ENCODE data around the gene WNT5B.

The WNT5B gene

DNA sequence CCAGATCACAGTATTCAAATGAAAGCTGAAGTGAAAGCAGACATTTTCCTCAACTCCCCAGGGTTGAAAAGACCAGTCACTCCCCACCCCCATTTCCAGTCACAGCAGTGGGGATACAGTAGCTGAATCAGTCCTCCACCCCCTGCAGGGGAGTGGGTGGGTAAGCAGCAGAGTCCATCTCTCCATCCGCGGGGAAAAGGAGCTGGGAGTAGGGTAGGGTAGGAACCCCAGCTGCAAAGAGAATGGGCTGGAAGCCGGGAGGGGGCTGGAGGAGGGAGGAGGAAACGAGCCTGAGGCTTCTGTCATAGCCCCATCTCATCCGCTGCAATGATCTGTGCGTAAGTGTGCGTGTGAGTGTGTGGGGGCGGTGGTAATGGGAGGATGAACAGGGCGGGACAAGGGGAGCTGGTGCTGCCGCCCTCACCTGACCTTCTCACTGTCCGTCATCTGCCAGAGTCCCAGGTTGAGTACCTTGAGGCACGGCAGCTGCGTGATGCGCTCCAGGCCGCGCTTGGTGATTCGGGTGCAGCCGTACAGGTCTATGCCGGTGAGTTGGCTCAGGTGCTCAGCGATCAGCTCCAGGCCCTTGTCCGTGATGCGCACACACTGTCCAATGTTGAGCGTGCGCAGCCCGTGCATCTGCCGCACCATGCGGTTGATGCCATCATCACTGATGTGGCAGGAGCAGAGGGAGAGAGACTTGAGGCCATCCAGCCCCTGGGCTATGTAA lies 36.4 kb upstream of the WNT5B start:
- no peak for DNase-seq
- Histone ChIP-seq H3K4me3 (ENCODE audit: low read depth, low read length) (peak overlapping the region; percentile 34), H3K9me3 (ENCODE audit: insufficient read depth, low read depth, low read length) (no peaks in the 10 kb centered on the region), H4K8ac (ENCODE audit: low read depth, low read length) (no peak overlapping the region), H3K23ac (ENCODE audit: low read length) (no peak overlapping the region), H3K79me1 (ENCODE audit: low read length) (peaks cover 7% of the 10 kb centered on the region), H3K9ac (ENCODE audit: low read length) (no peak overlapping the region), H2AFZ (ENCODE audit: insufficient read depth, low read length, poor library complexity) (no peak overlapping the region), H2BK120ac (ENCODE audit: insufficient read depth, low read length, poor library complexity) (no peak overlapping the region), H2AK5ac (ENCODE audit: low read length) (no peak overlapping the region), H3K79me2 (ENCODE audit: control insufficient read depth, insufficient read depth, low read length, poor library complexity) (peaks cover 3% of the 10 kb centered on the region), H3K27me3 (ENCODE audit: insufficient read depth, low read length) (no peaks in the 10 kb centered on the region), H3K4ac (ENCODE audit: low read depth, low read length) (peak overlapping the region; percentile 22), H2BK12ac (ENCODE audit: low read length) (no peak overlapping the region), H4K91ac (ENCODE audit: low read depth, low read length) (no peak overlapping the region), H3K4me1 (ENCODE audit: control insufficient read depth in 1 of 2, insufficient read depth in 2 of 2, low read length in 2 of 2) (peaks cover 15 to 26% of the 10 kb centered on the region in 2 experiments), H3K14ac (ENCODE audit: low read length) (no peak overlapping the region), H3K27ac (ENCODE audit: low read depth, low read length) (no peak overlapping the region), H3K18ac (ENCODE audit: low read length) (no peak overlapping the region), H4K12ac (ENCODE audit: low read depth, low read length) (no peak overlapping the region), H3K36me3 (ENCODE audit: control insufficient read depth in 1 of 2, insufficient read depth in 2 of 2, low read length in 2 of 2) (peaks cover 0 to 2% of the 10 kb centered on the region in 2 experiments), H2BK5ac (ENCODE audit: low read depth, low read length, poor library complexity) (no peak overlapping the region), H3K4me2 (ENCODE audit: low read length) (peak overlapping the region; percentile 95)
- no CpG with 5 or more reads among the region's 27 CpGs for WGBS (ENCODE audit: extremely low coverage, insufficient coverage, insufficient read length)

DNA sequence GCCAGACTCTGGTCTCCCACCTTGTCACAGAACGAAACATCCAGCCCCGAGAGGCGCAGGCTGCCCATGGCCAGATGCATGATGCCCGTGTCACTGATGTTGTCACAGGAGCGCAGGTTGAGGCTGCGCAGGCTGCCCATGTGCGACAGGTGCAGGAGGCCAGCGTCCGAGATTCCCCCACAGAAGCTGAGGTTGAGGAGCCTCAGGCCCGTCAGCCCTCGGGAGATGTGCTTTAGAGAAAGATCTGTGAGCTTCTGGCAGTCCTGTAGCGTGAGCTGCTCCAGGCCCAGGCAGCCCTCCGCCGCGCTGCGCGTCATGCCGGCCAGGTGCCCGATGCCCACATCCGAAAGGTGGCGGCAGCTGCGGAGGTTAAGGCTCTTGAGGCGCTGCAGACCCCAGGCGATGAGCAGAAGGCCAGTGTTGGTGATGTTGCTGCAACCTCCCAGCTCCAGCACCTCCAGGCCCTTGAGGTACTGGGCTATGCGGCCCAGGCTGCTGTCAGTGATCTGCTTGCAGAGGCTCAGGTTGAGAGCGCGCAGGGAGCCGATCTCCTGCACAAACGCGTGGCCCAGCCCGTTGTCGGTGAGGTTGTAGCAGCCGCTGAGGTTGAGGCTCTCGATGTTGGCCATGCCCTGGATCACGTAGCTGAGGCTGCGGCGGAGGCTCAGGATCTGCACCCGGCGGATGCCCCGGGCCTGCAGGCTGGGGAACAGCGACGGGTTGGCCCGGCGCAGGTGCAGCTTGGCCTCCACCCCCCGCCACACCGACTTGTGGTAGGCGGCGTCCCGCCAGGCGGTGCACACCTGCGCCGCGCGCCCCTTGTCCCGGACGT lies 35.6 kb upstream of the WNT5B start:
- Histone ChIP-seq H3K79me2 (ENCODE audit: control insufficient read depth, insufficient read depth, low read length, poor library complexity) (peaks cover 3% of the 10 kb centered on the region), H4K8ac (ENCODE audit: low read depth, low read length) (no peak overlapping the region), H3K27ac (ENCODE audit: low read depth, low read length) (peak overlapping the region; percentile 91), H3K36me3 (ENCODE audit: control insufficient read depth in 1 of 2, insufficient read depth in 2 of 2, low read length in 2 of 2) (peaks cover 0 to 2% of the 10 kb centered on the region in 2 experiments), H2BK120ac (ENCODE audit: insufficient read depth, low read length, poor library complexity) (no peak overlapping the region), H2BK12ac (ENCODE audit: low read length) (no peak overlapping the region), H3K9ac (ENCODE audit: low read length) (peak overlapping the region; percentile 72), H3K4ac (ENCODE audit: low read depth, low read length) (no peak overlapping the region), H3K14ac (ENCODE audit: low read length) (peak overlapping the region; percentile 36), H2AK5ac (ENCODE audit: low read length) (no peak overlapping the region), H3K27me3 (ENCODE audit: insufficient read depth, low read length) (no peaks in the 10 kb centered on the region), H2BK5ac (ENCODE audit: low read depth, low read length, poor library complexity) (no peak overlapping the region), H3K4me1 (ENCODE audit: control insufficient read depth in 1 of 2, insufficient read depth in 2 of 2, low read length in 2 of 2) (peaks cover 15 to 26% of the 10 kb centered on the region in 2 experiments), H3K4me3 (ENCODE audit: low read depth, low read length) (peak overlapping the region; percentile 79), H4K12ac (ENCODE audit: low read depth, low read length) (no peak overlapping the region), H2AFZ (ENCODE audit: insufficient read depth, low read length, poor library complexity) (peak overlapping the region; percentile 64), H3K9me3 (ENCODE audit: insufficient read depth, low read depth, low read length) (no peaks in the 10 kb centered on the region), H3K18ac (ENCODE audit: low read length) (peak overlapping the region; percentile 45), H3K79me1 (ENCODE audit: low read length) (peaks cover 7% of the 10 kb centered on the region), H4K91ac (ENCODE audit: low read depth, low read length) (peak overlapping the region; percentile 82), H3K4me2 (ENCODE audit: low read length) (peak overlapping the region; percentile 95), H3K23ac (ENCODE audit: low read length) (no peak overlapping the region)
- peak; percentile 33 to 51 for DNase-seq
- WGBS (ENCODE audit: extremely low coverage, insufficient coverage, insufficient read length) = no CpG with 5 or more reads among the region's 56 CpGs

- H3K27ac ChIP-seq (ENCODE audit: low read depth, low read length) = peak overlapping the region; percentile 91
- H4K12ac ChIP-seq (ENCODE audit: low read depth, low read length) = no peak overlapping the region
- peak overlapping the region; percentile 72 for H3K9ac ChIP-seq (ENCODE audit: low read length)
- peak overlapping the region; percentile 82 for H4K91ac ChIP-seq (ENCODE audit: low read depth, low read length)
- H2BK12ac ChIP-seq (ENCODE audit: low read length) = no peak overlapping the region
- H2BK5ac ChIP-seq (ENCODE audit: low read depth, low read length, poor library complexity) = peak overlapping the region; percentile 73
- WGBS (ENCODE audit: extremely low coverage, insufficient coverage, insufficient read length) = no CpG with 5 or more reads among the region's 34 CpGs
- H2AFZ ChIP-seq (ENCODE audit: insufficient read depth, low read length, poor library complexity) = peak overlapping the region; percentile 64
- peak in 1 of 2 donors; percentile 16 for DNase-seq
- no peak overlapping the region for H3K4ac ChIP-seq (ENCODE audit: low read depth, low read length)
- peaks cover 0 to 2% of the 10 kb centered on the region in 2 experiments for H3K36me3 ChIP-seq (ENCODE audit: control insufficient read depth in 1 of 2, insufficient read depth in 2 of 2, low read length in 2 of 2)
- peaks cover 3% of the 10 kb centered on the region for H3K79me2 ChIP-seq (ENCODE audit: control insufficient read depth, insufficient read depth, low read length, poor library complexity)
- peak overlapping the region; percentile 79 for H3K4me3 ChIP-seq (ENCODE audit: low read depth, low read length)
- peak overlapping the region; percentile 95 for H3K4me2 ChIP-seq (ENCODE audit: low read length)
- H2BK120ac ChIP-seq (ENCODE audit: insufficient read depth, low read length, poor library complexity) = no peak overlapping the region
- H4K8ac ChIP-seq (ENCODE audit: low read depth, low read length) = no peak overlapping the region
- peak overlapping the region; percentile 45 for H3K18ac ChIP-seq (ENCODE audit: low read length)
- H3K79me1 ChIP-seq (ENCODE audit: low read length) = peaks cover 7% of the 10 kb centered on the region
- H3K4me1 ChIP-seq (ENCODE audit: control insufficient read depth in 1 of 2, insufficient read depth in 2 of 2, low read length in 2 of 2) = peaks cover 15 to 26% of the 10 kb centered on the region in 2 experiments
- no peak overlapping the region for H3K23ac ChIP-seq (ENCODE audit: low read length)
- H3K9me3 ChIP-seq (ENCODE audit: insufficient read depth, low read depth, low read length) = no peaks in the 10 kb centered on the region
- H3K27me3 ChIP-seq (ENCODE audit: insufficient read depth, low read length) = no peaks in the 10 kb centered on the region
- H3K14ac ChIP-seq (ENCODE audit: low read length) = peak overlapping the region; percentile 54
- no peak overlapping the region for H2AK5ac ChIP-seq (ENCODE audit: low read length)
Observed at GRCh38 chr12:1594006-1594260, 35.1 kb upstream of the WNT5B start.

DNA sequence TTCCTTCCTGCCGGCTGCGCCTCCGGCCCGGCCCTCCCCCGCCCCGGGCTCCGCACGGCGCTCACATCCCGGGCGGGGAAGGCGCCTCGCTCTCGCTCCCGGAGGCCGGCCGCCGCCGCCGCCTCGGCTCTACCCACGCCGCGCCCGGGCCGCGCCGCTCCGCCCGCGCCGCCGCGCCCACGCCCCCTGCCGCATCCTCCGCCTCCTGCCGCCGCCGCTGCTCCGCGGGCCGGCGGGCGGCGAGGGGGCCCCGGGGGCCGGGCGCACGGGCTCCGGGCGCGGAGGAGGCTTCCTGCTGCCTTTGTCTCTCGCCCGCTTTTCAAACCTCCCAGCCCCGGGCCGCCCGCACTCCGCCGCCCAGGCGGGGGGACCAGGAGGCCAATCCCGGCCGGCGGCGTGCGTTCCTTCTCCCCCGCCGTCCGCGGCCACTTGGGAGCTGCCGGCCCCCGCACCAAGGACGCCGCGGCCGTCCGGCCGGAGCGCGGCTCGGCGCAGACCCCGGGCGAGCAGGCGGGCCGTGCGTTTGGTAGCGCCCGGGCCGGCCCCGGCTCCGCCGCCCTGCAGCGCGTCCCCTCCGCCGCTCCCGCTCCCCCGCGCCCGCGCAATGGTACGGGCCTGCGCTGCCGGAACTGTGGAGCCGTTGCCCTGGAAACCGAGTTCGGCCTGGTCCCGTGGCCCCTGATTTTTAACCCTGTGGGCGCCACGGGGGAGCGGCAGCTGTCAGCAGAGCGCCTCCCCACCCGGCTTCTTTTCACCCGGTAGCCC lies 34.6 kb upstream of the WNT5B start, which contains the start of gene FBXL14:
Gene FBXL14 (minus strand): TSS at position 321 of the 765 bp plus-strand sequence. CDS start 515 bp downstream, outside the sequence.
- peak within 1 kb of the TSS; percentile 4 for H2BK120ac ChIP-seq (ENCODE audit: insufficient read depth, low read length, poor library complexity)
- H3K9ac ChIP-seq (ENCODE audit: low read length) = peak within 1 kb of the TSS; percentile 79
- peak; percentile 80 to 90 for DNase-seq
- no CpG with 5 or more reads among the region's 115 CpGs for whole genome bisulfite sequencing (ENCODE audit: extremely low coverage, insufficient coverage, insufficient read length)
- H3K4ac ChIP-seq (ENCODE audit: low read depth, low read length) = no peak within 1 kb of the TSS
- H3K18ac ChIP-seq (ENCODE audit: low read length) = peak within 1 kb of the TSS; percentile 57
- H4K91ac ChIP-seq (ENCODE audit: low read depth, low read length) = peak within 1 kb of the TSS; percentile 82
- peak within 1 kb of the TSS; percentile 91 for H3K27ac ChIP-seq (ENCODE audit: low read depth, low read length)
- no peaks in the 10 kb centered on the region for H3K9me3 ChIP-seq (ENCODE audit: insufficient read depth, low read depth, low read length)
- peaks cover 0 to 2% of the 10 kb centered on the region in 2 experiments for H3K36me3 ChIP-seq (ENCODE audit: control insufficient read depth in 1 of 2, insufficient read depth in 2 of 2, low read length in 2 of 2)
- H4K12ac ChIP-seq (ENCODE audit: low read depth, low read length) = no peak within 1 kb of the TSS
- H3K79me1 ChIP-seq (ENCODE audit: low read length) = peaks cover 7% of the 10 kb centered on the region
- peak within 1 kb of the TSS; percentile 54 for H3K14ac ChIP-seq (ENCODE audit: low read length)
- no peak within 1 kb of the TSS for H2AK5ac ChIP-seq (ENCODE audit: low read length)
- H3K79me2 ChIP-seq (ENCODE audit: control insufficient read depth, insufficient read depth, low read length, poor library complexity) = peaks cover 3% of the 10 kb centered on the region
- peak within 1 kb of the TSS; percentile 73 for H4K8ac ChIP-seq (ENCODE audit: low read depth, low read length)
- H3K23ac ChIP-seq (ENCODE audit: low read length) = peak within 1 kb of the TSS; percentile 70
- no peaks in the 10 kb centered on the region for H3K27me3 ChIP-seq (ENCODE audit: insufficient read depth, low read length)
- peak within 1 kb of the TSS; percentile 74 for H2AFZ ChIP-seq (ENCODE audit: insufficient read depth, low read length, poor library complexity)
- H3K4me1 ChIP-seq (ENCODE audit: control insufficient read depth in 1 of 2, insufficient read depth in 2 of 2, low read length in 2 of 2) = peaks cover 15 to 26% of the 10 kb centered on the region in 2 experiments
- peak within 1 kb of the TSS; percentile 79 for H3K4me3 ChIP-seq (ENCODE audit: low read depth, low read length)
- H2BK5ac ChIP-seq (ENCODE audit: low read depth, low read length, poor library complexity) = peak within 1 kb of the TSS; percentile 85
- peak within 1 kb of the TSS; percentile 15 for H2BK12ac ChIP-seq (ENCODE audit: low read length)
- H3K4me2 ChIP-seq (ENCODE audit: low read length) = peak within 1 kb of the TSS; percentile 95
